ENCODE results near the gene RPS25.
A peak's percentile ranks its signal among the peaks of the same experiment; 100 is the strongest.

DNA sequence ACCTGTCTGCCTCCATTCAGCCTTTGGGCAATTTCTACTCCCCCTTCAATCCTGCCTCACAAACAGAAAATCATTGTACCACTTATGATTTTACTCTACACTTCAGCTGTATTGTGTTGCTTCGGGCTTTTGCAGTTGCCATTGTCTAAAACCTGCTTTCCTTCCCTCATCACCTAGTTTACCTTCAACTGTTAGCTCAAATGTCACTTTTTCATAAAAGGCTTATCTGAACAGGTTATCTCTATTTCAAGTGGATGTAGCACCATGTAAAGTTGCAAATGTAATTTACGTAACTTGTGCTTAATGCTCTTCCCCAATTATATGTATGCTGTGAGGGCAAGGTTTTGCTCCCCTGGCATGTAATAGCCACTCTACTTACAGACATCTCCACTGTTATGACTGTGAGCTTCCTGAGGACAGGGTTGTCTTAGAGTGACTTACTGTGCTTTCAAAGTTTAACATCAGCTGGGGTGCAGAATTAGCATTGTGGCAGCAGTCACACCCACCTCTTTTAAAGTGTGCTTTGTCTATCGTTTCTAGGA is 5.4 kb downstream of the RPS25 start:
- TF ChIP-seq, protein P1, sequence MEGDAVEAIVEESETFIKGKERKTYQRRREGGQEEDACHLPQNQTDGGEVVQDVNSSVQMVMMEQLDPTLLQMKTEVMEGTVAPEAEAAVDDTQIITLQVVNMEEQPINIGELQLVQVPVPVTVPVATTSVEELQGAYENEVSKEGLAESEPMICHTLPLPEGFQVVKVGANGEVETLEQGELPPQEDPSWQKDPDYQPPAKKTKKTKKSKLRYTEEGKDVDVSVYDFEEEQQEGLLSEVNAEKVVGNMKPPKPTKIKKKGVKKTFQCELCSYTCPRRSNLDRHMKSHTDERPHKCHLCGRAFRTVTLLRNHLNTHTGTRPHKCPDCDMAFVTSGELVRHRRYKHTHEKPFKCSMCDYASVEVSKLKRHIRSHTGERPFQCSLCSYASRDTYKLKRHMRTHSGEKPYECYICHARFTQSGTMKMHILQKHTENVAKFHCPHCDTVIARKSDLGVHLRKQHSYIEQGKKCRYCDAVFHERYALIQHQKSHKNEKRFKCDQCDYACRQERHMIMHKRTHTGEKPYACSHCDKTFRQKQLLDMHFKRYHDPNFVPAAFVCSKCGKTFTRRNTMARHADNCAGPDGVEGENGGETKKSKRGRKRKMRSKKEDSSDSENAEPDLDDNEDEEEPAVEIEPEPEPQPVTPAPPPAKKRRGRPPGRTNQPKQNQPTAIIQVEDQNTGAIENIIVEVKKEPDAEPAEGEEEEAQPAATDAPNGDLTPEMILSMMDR (IDR thresholded peaks at IDR 0.05), result no peak
- TF ChIP-seq NRF1 (IDR thresholded peaks at IDR 0.05; ENCODE audit: low read depth, low read length), result no peak
- peak; percentile 37 for TF ChIP-seq POLR2AphosphoS5 (IDR thresholded peaks at IDR 0.05; ENCODE audit: low read depth, low read length)
- no peak for TF ChIP-seq RFX5 (IDR thresholded peaks at IDR 0.05; ENCODE audit: low read length)
- TF ChIP-seq, protein P2, sequence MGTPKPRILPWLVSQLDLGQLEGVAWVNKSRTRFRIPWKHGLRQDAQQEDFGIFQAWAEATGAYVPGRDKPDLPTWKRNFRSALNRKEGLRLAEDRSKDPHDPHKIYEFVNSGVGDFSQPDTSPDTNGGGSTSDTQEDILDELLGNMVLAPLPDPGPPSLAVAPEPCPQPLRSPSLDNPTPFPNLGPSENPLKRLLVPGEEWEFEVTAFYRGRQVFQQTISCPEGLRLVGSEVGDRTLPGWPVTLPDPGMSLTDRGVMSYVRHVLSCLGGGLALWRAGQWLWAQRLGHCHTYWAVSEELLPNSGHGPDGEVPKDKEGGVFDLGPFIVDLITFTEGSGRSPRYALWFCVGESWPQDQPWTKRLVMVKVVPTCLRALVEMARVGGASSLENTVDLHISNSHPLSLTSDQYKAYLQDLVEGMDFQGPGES (IDR thresholded peaks at IDR 0.05; ENCODE audit: low read depth, low read length), result no peak
- TF ChIP-seq EZH2phosphoT487 (IDR thresholded peaks at IDR 0.05; ENCODE audit: borderline replicate concordance, low read depth), result no peak
- TF ChIP-seq YY1 (IDR thresholded peaks at IDR 0.05; ENCODE audit: low read depth), result no peak
- no peak for TF ChIP-seq RAD21 (IDR thresholded peaks at IDR 0.05; ENCODE audit: low read length)
- TF ChIP-seq, protein P3, sequence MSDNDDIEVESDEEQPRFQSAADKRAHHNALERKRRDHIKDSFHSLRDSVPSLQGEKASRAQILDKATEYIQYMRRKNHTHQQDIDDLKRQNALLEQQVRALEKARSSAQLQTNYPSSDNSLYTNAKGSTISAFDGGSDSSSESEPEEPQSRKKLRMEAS (IDR thresholded peaks at IDR 0.05; ENCODE audit: low read depth), result no peak
- TF ChIP-seq EP300 (IDR thresholded peaks at IDR 0.05; ENCODE audit: borderline replicate concordance in 1 of 2, low read depth in 1 of 2, low read length in 1 of 2), result no peak
- TF ChIP-seq JUND (IDR thresholded peaks at IDR 0.05), result no peak; the same call in 1 of the 2 replicates
- TF ChIP-seq RCOR1 (IDR thresholded peaks at IDR 0.05; ENCODE audit: low read length), result no peak
- TF ChIP-seq, protein P4, sequence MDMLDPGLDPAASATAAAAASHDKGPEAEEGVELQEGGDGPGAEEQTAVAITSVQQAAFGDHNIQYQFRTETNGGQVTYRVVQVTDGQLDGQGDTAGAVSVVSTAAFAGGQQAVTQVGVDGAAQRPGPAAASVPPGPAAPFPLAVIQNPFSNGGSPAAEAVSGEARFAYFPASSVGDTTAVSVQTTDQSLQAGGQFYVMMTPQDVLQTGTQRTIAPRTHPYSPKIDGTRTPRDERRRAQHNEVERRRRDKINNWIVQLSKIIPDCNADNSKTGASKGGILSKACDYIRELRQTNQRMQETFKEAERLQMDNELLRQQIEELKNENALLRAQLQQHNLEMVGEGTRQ (IDR thresholded peaks at IDR 0.05; ENCODE audit: borderline replicate concordance, low read depth, low read length), result no peak

Data from SK-N-SH (cell line).